T-cell (primary cell): ENCODE measurements around the gene ATP9B. TPM values are rescaled to one million over a fixed set of nuclear protein-coding genes. Genes with fewer than 3 reads are reported as not detected.

Experiments used
- ATAC-seq, 4 experiments: fragments of 200-7000 bp in 3 of 4; fragments of 150-1000 bp in 1 of 4; cut with Tn5 transposase; replicated peaks in 1 of 4; 1 replicate in 3 of 4; 2 replicates in 1 of 4; pipeline ENCODE4 v1.10.0; 2021; ENCODE audit warnings: moderate library complexity in 3 of 4, mild to moderate bottlenecking in 2 of 4, moderate number of reproducible peaks in 1 of 4
- CTCF ChIA-PET, 2 donors: fragments of 300-600 bp; sonication (Branson Sonifier 250); formaldehyde crosslinking; loops; one replicate each; lab custom pipeline; 2022; ENCODE audit warnings: antibody characterized with exemption in 2 of 2; lab: Charles Lee
- POLR2A ChIA-PET, 2 donors: fragments of 300-600 bp; sonication (Branson Sonifier 250); formaldehyde crosslinking; loops; one replicate each; lab custom pipeline; 2022; ENCODE audit warnings: antibody characterized with exemption in 2 of 2; lab: Charles Lee
- DNase-seq, 35 experiments: peaks; one replicate each; pipeline versions ENCODE4 v3.0.0 to v3.0.0-alpha.2; 2013 to 2023
- H3K27ac ChIP-seq: one replicate; pipeline ENCODE4 v1.5.1; 2013; ENCODE audit warnings: low read length
- H3K27me3 ChIP-seq, 2 experiments: replicated peaks in 1 of 2; 1 replicate in 1 of 2; 2 replicates in 1 of 2; pipeline versions ENCODE4 v1.6.1 to v1.7.0; 2013; ENCODE audit warnings: low read length in 1 of 2, mixed read lengths in 1 of 2; ENCODE audit not compliant: control insufficient read depth in 2 of 2, insufficient read depth in 2 of 2; ENCODE audit errors: extremely low read depth in 1 of 2
- H3K36me3 ChIP-seq, 2 donors: 1 replicate in 1 of 2; 2 replicates in 1 of 2; pipeline versions ENCODE4 v1.6.1 to v1.7.0; 2013; ENCODE audit warnings: low read length in 1 of 2; ENCODE audit not compliant: control insufficient read depth in 2 of 2, insufficient read depth in 1 of 2; ENCODE audit errors: extremely low read depth in 1 of 2
- H3K4me1 ChIP-seq, 2 experiments: 1 replicate in 1 of 2; 2 replicates in 1 of 2; pipeline versions ENCODE4 v1.6.1 to v1.7.0; 2013; ENCODE audit warnings: low read length in 2 of 2, mixed read lengths in 1 of 2; ENCODE audit not compliant: insufficient read depth in 2 of 2, control insufficient read depth in 1 of 2; ENCODE audit errors: extremely low read depth in 1 of 2
- H3K4me3 ChIP-seq, 2 donors: 1 replicate in 1 of 2; 2 replicates in 1 of 2; pipeline versions ENCODE4 v1.5.1 to v1.7.0; 2013; ENCODE audit warnings: mild to moderate bottlenecking in 2 of 2, low read length in 1 of 2, moderate library complexity in 1 of 2; ENCODE audit not compliant: control insufficient read depth in 1 of 2; ENCODE audit errors: extremely low read depth in 1 of 2
- H3K9me3 ChIP-seq: 2 replicates; pipeline ENCODE4 v1.7.0; 2013
- H3K27ac Mint-ChIP-seq, 2 donors: one replicate each; pipeline ENCODE4 v1.8.0; 2020 to 2021; ENCODE audit warnings: mild to moderate bottlenecking in 2 of 2, mixed read lengths in 2 of 2
- H3K27me3 Mint-ChIP-seq, 2 donors: one replicate each; pipeline ENCODE4 v1.8.0; 2021 to 2022; ENCODE audit warnings: mixed read lengths in 2 of 2
- H3K36me3 Mint-ChIP-seq: one replicate; pipeline ENCODE4 v1.8.0; 2021; ENCODE audit warnings: mixed read lengths
- H3K4me1 Mint-ChIP-seq, 3 donors: one replicate each; pipeline ENCODE4 v1.8.0; 2020 to 2022; ENCODE audit warnings: mixed read lengths in 3 of 3, mild to moderate bottlenecking in 1 of 3
- H3K4me3 Mint-ChIP-seq, 3 donors: one replicate each; pipeline ENCODE4 v1.8.0; 2020 to 2022; ENCODE audit warnings: mild to moderate bottlenecking in 3 of 3, mixed read lengths in 3 of 3, moderate library complexity in 3 of 3
- H3K9me3 Mint-ChIP-seq, 3 donors: one replicate each; pipeline ENCODE4 v1.8.0; 2020 to 2022; ENCODE audit warnings: mixed read lengths in 3 of 3
- WGBS: methylation state at CpG from one replicate; pipeline ENCODE4 v1.1.5; 2013; ENCODE audit warnings: missing lambda C conversion rate; ENCODE audit not compliant: insufficient coverage; 5-methylcytosine and 5-hydroxymethylcytosine counted together
- total RNA-seq, 35 experiments: library from RNA in 6 of 35; stranded (reverse) in 6 of 35; fragments of 120-200 nt in 1 of 35; gene quantifications; one replicate each; pipeline versions ENCODE4 v1.2.1 to v1.2.4 and lab custom pipeline; 2013 to 2026

The ATP9B gene
- total RNA-seq, 5 donors from 2014 or later (not counting 1 experiment from before 2014, with no cell fraction given): 54.1 to 95.2 (median 65.4) TPM

DNA sequence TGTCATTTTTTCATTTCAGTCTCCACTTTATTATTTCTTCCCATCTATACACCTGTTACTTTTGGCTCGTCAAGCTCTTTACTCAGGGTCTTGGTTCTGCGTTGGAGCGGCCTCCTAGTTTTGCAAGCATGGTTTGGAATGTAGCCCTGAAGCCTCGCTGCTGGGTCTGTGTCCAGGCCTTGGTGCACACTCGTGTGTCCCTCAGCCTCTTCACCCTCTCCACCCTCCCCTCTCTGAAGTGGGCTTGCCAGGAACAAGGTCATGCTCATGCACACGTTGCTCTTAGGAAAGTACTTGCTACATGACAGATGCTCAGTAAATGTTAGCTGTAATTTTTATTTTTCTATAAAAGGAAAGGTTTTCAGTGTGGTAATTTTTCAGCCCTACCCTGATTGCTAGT, 147.0 kb downstream of the ATP9B start:
- Histone ChIP-seq H3K27me3 (no peaks in the 10 kb centered on the region), H3K4me3 (no peak overlapping the region), H3K4me1 (no peaks in the 10 kb centered on the region), H3K9me3 (no peaks in the 10 kb centered on the region), H3K27ac (no peak overlapping the region), H3K36me3 (peaks cover 0 to 12% of the 10 kb centered on the region in 2 donors)
- CTCF ChIA-PET: no interaction called here
- DNase-seq (no peak), ATAC-seq (no peak)
- Mint-ChIP-seq H3K27ac (no peak overlapping the region), H3K4me1 (peaks cover 3 to 9% (median 5%) of the 10 kb centered on the region in 3 donors), H3K36me3 (peaks cover 35% of the 10 kb centered on the region), H3K27me3 (no peaks in the 10 kb centered on the region), H3K9me3 (no peaks in the 10 kb centered on the region), H3K4me3 (no peak overlapping the region)
- POLR2A ChIA-PET: no interaction called here
- 100% methylated on average over 3 of the region's 6 CpGs for WGBS

DNA sequence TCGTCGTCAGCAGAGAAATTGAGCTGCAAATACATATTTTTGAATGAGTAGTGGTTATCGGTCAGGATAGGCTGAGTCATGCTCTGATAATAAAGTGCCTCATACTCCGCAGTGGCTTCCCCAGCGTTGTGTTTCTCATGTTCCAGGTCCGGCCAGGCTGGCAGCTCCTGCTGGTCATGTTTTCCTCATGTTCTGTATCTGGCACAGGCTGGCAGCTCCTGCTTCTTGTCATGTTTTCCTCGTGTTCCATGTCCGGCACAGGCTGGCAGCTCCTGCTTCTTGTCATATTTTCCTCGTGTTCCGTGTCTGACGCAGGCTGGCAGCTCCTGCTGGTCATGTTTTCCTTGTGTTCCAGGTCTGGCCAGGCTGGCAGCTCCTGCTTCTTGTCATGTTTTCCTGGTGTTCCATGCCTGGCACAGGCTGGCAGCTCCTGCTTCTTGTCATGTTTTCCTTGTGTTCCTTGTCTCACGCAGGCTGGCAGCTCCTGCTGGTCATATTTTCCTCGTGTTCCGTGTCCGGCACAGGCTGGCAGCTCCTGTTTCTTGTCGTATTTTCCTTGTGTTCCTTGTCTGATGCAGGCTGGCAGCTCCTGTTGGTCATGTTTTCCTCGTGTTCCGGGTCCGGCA, 148.9 kb downstream of the ATP9B start:
- no peaks in the 10 kb centered on the region for H3K9me3 ChIP-seq
- DNase-seq: no peak
- ATAC-seq: no peak
- no peaks in the 10 kb centered on the region for H3K4me1 ChIP-seq
- ChIA-PET CTCF (no interaction called here), POLR2A (interaction anchor here in 1 of 2 donors (0.6 kb wide), 1 partner anchor 12 kb away, joined by 5 read pairs; no protein-coding TSS in a partner anchor)
- no peak overlapping the region for H3K4me3 ChIP-seq
- Mint-ChIP-seq H3K4me3 (no peak overlapping the region), H3K4me1 (peaks cover 0 to 9% (median 3%) of the 10 kb centered on the region in 3 donors), H3K36me3 (peaks cover 35% of the 10 kb centered on the region), H3K9me3 (no peaks in the 10 kb centered on the region), H3K27me3 (no peaks in the 10 kb centered on the region), H3K27ac (no peak overlapping the region)
- no peak overlapping the region for H3K27ac ChIP-seq
- no peaks in the 10 kb centered on the region for H3K27me3 ChIP-seq
- WGBS: 97% methylated on average over 19 of the region's 19 CpGs
- H3K36me3 ChIP-seq: peaks cover 0 to 12% of the 10 kb centered on the region in 2 donors

DNA sequence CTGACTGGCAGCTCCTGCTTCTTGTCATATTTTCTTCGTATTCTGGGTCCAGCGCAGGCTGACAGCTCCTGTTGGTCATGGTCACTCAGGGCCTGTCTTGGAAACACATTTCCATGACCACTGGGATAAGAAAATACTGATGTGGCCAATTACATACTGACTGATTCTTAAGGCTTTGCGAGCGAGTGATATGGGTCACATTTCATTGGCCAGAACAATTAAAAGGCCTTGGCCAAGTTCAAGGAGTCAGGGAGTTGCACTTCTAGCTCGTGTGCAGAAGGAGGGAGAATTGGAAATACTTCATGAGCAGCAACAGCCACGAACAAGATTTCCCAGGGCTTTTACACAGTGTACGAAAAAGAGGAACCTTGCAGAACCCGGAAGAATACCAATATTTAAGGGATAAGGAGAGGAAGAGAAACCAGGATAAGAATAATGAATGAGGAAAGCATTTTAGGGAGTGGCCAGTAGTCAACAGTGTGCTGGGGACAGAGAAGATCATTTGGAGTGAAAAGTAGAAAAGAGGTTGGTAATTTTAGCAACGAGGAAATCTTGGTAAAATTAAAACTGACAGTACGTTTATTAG, 149.5 kb downstream of the ATP9B start:
- H3K4me3 Mint-ChIP-seq: no peak overlapping the region
- no peak for DNase-seq
- Histone ChIP-seq H3K36me3 (peaks cover 0 to 12% of the 10 kb centered on the region in 2 donors), H3K4me3 (no peak overlapping the region), H3K27ac (no peak overlapping the region), H3K9me3 (no peaks in the 10 kb centered on the region), H3K4me1 (no peaks in the 10 kb centered on the region), H3K27me3 (no peaks in the 10 kb centered on the region)
- H3K27me3 Mint-ChIP-seq: no peaks in the 10 kb centered on the region
- WGBS: 85% methylated on average over 10 of the region's 10 CpGs
- H3K4me1 Mint-ChIP-seq: peaks cover 0 to 9% (median 3%) of the 10 kb centered on the region in 3 donors
- no peak overlapping the region for H3K27ac Mint-ChIP-seq
- POLR2A ChIA-PET: no interaction called here
- H3K9me3 Mint-ChIP-seq: no peaks in the 10 kb centered on the region
- ATAC-seq: no peak
- peaks cover 35% of the 10 kb centered on the region for H3K36me3 Mint-ChIP-seq
- CTCF ChIA-PET: no interaction called here

DNA sequence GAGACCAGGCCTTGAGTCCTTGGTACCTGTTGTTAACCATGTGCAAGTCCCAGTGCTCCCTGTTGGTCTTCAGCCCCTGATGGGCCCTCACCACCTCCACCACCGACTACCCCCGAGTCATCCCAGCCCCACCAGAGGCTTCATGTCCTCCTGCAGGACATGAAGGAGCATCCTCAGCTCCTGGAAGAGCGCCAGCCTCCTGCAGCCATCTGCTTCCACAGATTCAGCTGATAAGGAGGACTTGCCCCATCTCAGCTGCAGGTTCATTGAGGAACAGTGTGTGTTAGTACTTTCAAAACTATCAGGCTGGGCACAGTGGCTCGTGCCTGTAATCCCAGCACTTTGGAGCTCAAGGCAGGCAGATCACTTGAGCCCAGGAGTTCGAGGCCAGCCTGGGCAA, 151.9 kb downstream of the ATP9B start:
- peaks cover 0 to 9% (median 3%) of the 10 kb centered on the region in 3 donors for H3K4me1 Mint-ChIP-seq
- H3K9me3 Mint-ChIP-seq: no peaks in the 10 kb centered on the region
- Histone ChIP-seq H3K4me3 (no peak overlapping the region), H3K4me1 (no peaks in the 10 kb centered on the region), H3K27me3 (no peaks in the 10 kb centered on the region), H3K36me3 (peaks cover 1 to 12% of the 10 kb centered on the region in 2 donors), H3K27ac (no peak overlapping the region), H3K9me3 (no peaks in the 10 kb centered on the region)
- ChIA-PET POLR2A (no interaction called here), CTCF (no interaction called here)
- WGBS: 100% methylated on average over 2 of the region's 5 CpGs
- no peak overlapping the region for H3K27ac Mint-ChIP-seq
- ATAC-seq (no peak), DNase-seq (no peak)
- H3K27me3 Mint-ChIP-seq: no peaks in the 10 kb centered on the region
- H3K36me3 Mint-ChIP-seq: peaks cover 36% of the 10 kb centered on the region
- no peak overlapping the region for H3K4me3 Mint-ChIP-seq

DNA sequence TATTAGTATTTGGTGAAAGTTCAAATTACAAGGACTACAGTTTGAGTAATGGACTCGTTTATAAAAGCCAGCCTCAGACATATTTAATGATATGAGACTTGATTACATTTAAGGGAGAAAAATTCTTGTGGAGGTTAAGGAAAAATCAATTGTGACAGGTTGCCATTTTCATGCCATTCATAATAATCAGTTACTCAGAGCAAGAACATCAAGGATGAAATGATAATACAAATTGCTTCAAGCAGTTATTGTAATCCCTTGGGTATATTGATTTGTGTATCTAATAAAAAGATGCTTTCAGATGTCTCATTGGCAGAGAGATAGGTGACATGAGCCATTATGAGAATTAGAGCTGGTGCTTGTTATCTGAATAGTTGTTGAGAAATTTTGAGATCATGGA, 153.6 kb downstream of the ATP9B start:
- H3K9me3 ChIP-seq: no peaks in the 10 kb centered on the region
- POLR2A ChIA-PET: no interaction called here

DNA sequence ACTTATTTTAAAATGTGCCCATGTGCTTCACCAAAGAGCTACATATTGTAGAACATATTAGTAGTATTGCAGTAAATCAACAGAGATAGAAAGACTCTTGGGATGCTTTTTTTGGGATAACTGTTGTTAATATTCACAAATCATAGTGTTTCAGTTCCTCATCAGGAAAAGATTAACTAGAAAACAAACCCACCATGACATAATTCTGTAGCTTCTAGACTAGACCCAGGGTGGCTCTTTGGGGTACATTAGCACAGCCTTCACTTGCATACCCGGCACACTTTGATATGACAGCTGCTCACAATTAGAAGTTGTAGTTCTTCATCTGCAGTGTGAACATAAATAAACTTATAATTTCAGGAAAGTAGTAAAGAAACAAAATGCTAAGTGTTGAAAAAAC, 154.2 kb downstream of the ATP9B start:
- no peak overlapping the region for H3K27ac Mint-ChIP-seq
- no peaks in the 10 kb centered on the region for H3K27me3 Mint-ChIP-seq
- Histone ChIP-seq H3K27me3 (no peaks in the 10 kb centered on the region), H3K4me3 (no peak overlapping the region), H3K4me1 (no peaks in the 10 kb centered on the region), H3K36me3 (peaks cover 8 to 12% of the 10 kb centered on the region in 2 donors), H3K27ac (no peak overlapping the region), H3K9me3 (no peaks in the 10 kb centered on the region)
- DNase-seq: no peak
- ChIA-PET CTCF (interaction anchor here in 1 of 2 donors (1.7 kb wide), 1 partner anchor 12 kb away, joined by 3 read pairs; no protein-coding TSS in a partner anchor), POLR2A (no interaction called here)
- no CpG with 5 or more reads among the region's 1 CpG for WGBS
- H3K36me3 Mint-ChIP-seq: peaks cover 36% of the 10 kb centered on the region
- H3K4me1 Mint-ChIP-seq: peaks cover 4 to 12% (median 6%) of the 10 kb centered on the region in 3 donors
- ATAC-seq: no peak
- no peak overlapping the region for H3K4me3 Mint-ChIP-seq
- H3K9me3 Mint-ChIP-seq: no peaks in the 10 kb centered on the region

More for the DNA sequence above, 153.6 kb downstream of the ATP9B start:
- Histone ChIP-seq H3K27ac (no peak overlapping the region), H3K27me3 (no peaks in the 10 kb centered on the region), H3K4me3 (no peak overlapping the region), H3K4me1 (no peaks in the 10 kb centered on the region), H3K36me3 (peaks cover 8 to 14% of the 10 kb centered on the region in 2 donors)
- ATAC-seq (no peak), DNase-seq (no peak)
- Mint-ChIP-seq H3K27ac (no peak overlapping the region), H3K36me3 (peaks cover 38% of the 10 kb centered on the region), H3K4me1 (peaks cover 4 to 12% (median 9%) of the 10 kb centered on the region in 3 donors), H3K27me3 (no peaks in the 10 kb centered on the region), H3K9me3 (no peaks in the 10 kb centered on the region), H3K4me3 (no peak overlapping the region)
- no CpG with 5 or more reads among the region's 1 CpG for WGBS
- CTCF ChIA-PET: no interaction called here
